NT2/D1 (cell line): ENCODE data around the gene GPC6.

Experiments used
- SUZ12 ChIP-seq: IDR thresholded peaks from 2 replicates; pipeline ENCODE4 v1.6.1; 2011; ENCODE audit not compliant: insufficient read length, insufficient read depth; ENCODE audit errors: extremely low read depth
- ZNF274 ChIP-seq: IDR thresholded peaks from 2 replicates; pipeline ENCODE4 v1.6.1; 2011; ENCODE audit warnings: mild to moderate bottlenecking, low read depth, low read length

DNA sequence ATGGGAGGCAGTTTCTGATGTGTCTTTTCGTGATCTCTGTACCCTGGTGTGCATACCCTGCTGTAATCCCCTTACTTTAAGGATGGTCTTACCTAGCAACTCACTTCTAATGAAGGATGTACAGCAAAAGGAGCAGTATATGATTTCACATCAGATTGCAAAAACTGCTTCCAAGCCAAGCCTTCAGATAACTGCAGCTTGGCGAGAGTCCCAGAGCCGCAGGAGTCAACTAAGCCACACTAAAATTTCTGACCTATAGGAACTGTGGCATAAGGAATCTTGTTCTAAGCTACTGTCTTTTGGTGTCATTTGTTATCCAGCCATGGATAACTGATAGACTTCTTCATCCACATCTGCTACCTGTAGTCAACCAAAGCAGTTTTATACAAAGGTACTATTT, 496.7 kb downstream of the GPC6 start:
- TF ChIP-seq SUZ12 (no peak), ZNF274 (no peak)
